IMR-90 (cell line): Measurements from ENCODE around the gene DHX34. TPM values are rescaled to one million over a fixed set of nuclear protein-coding genes. Genes with fewer than 3 reads are reported as not detected.

Experiments used
- ATAC-seq: fragments of 200-7000 bp; cut with Tn5 transposase; 2 replicates; pipeline ENCODE4 v1.9.1; 2020; ENCODE audit warnings: low read depth, mild to moderate bottlenecking, moderate library complexity
- BruUV-seq: library from RNA; stranded (reverse); fragments of 400-500 nt; replicated peaks from 2 replicates; lab custom pipeline; 2021; lab: Mats Ljungman, UMichigan
- CTCF ChIA-PET: fragments of 300-600 bp; formaldehyde crosslinking; extraction: SDS; loops from one replicate; lab custom pipeline; 2021; ENCODE audit warnings: antibody characterized with exemption; lab: Yijun Ruan, JAX
- POLR2A ChIA-PET: fragments of 300-600 bp; sonication (Branson Sonifier 250); formaldehyde crosslinking; loops from one replicate; lab custom pipeline; 2022; ENCODE audit warnings: antibody characterized with exemption; ENCODE audit not compliant: unreplicated experiment; lab: Charles Lee
- DNase-seq: peaks from one replicate; pipeline ENCODE4 v3.0.0; 2013
- H2AFZ ChIP-seq: replicated peaks from 2 replicates; pipeline ENCODE3; 2013; ENCODE audit warnings: low read length, mild to moderate bottlenecking; ENCODE audit not compliant: poor library complexity
- H2AK5ac ChIP-seq: 2 replicates; pipeline ENCODE4 v1.6.1; 2013; ENCODE audit warnings: low read depth, low read length, inconsistent platforms
- H2AK9ac ChIP-seq: replicated peaks from 2 replicates; pipeline ENCODE3; 2013; ENCODE audit warnings: mild to moderate bottlenecking, low read depth, low read length, moderate library complexity; ENCODE audit not compliant: poor library complexity
- H2BK120ac ChIP-seq: 2 replicates; pipeline ENCODE4 v1.6.1; 2013; ENCODE audit warnings: low read depth, low read length, inconsistent platforms
- H2BK15ac ChIP-seq: 3 replicates; pipeline ENCODE4 v1.6.1; 2013; ENCODE audit warnings: low read depth, low read length, inconsistent platforms
- H2BK20ac ChIP-seq: 2 replicates; pipeline ENCODE4 v1.6.1; 2013; ENCODE audit warnings: low read depth, mild to moderate bottlenecking, inconsistent platforms, low read length, moderate library complexity
- H2BK5ac ChIP-seq: 2 replicates; pipeline ENCODE4 v1.6.1; 2013; ENCODE audit warnings: mild to moderate bottlenecking, low read depth, low read length, inconsistent platforms; ENCODE audit not compliant: poor library complexity, severe bottlenecking
- H3K14ac ChIP-seq: replicated peaks from 2 replicates; pipeline ENCODE4 v1.6.1; 2013; ENCODE audit warnings: low read depth, low read length, inconsistent platforms
- H3K18ac ChIP-seq: 2 replicates; pipeline ENCODE4 v1.6.1; 2013; ENCODE audit warnings: low read depth, low read length, control low read depth
- H3K23ac ChIP-seq: 2 replicates; pipeline ENCODE4 v1.6.1; 2013; ENCODE audit warnings: low read depth, low read length, inconsistent platforms
- H3K27ac ChIP-seq: 2 replicates; pipeline ENCODE4 v1.5.1; 2013; ENCODE audit warnings: mild to moderate bottlenecking, control low read depth, low read length; ENCODE audit not compliant: insufficient read depth
- H3K27me3 ChIP-seq: 2 replicates; pipeline ENCODE4 v1.6.1; 2013; ENCODE audit warnings: low read length; ENCODE audit not compliant: control insufficient read depth, insufficient read depth
- H3K36me3 ChIP-seq: 2 replicates; pipeline ENCODE4 v1.6.1; 2013; ENCODE audit warnings: low read length, mixed read lengths; ENCODE audit not compliant: control insufficient read depth, insufficient read depth
- H3K4ac ChIP-seq: 2 replicates; pipeline ENCODE4 v1.6.1; 2013; ENCODE audit warnings: low read depth, low read length, inconsistent platforms
- H3K4me1 ChIP-seq: 2 replicates; pipeline ENCODE4 v1.6.1; 2013; ENCODE audit warnings: low read length, mixed read lengths; ENCODE audit not compliant: control insufficient read depth, insufficient read depth
- H3K4me2 ChIP-seq: 2 replicates; pipeline ENCODE4 v1.6.1; 2013; ENCODE audit warnings: low read depth, mild to moderate bottlenecking, control low read depth, low read length, moderate library complexity
- H3K4me3 ChIP-seq: 2 replicates; pipeline ENCODE4 v1.5.1; 2013; ENCODE audit warnings: low read depth, mild to moderate bottlenecking, control low read depth, low read length, moderate library complexity; ENCODE audit not compliant: insufficient read depth
- H3K56ac ChIP-seq: 2 replicates; pipeline ENCODE4 v1.6.1; 2013; ENCODE audit warnings: low read length, inconsistent platforms; ENCODE audit not compliant: insufficient read depth; ENCODE audit errors: extremely low read depth
- H3K79me1 ChIP-seq, 2 experiments: 2 replicates each; pipeline ENCODE4 v1.6.1; 2013; ENCODE audit warnings: low read length in 2 of 2, inconsistent platforms in 1 of 2, low read depth in 1 of 2
- H3K9ac ChIP-seq: 2 replicates; pipeline ENCODE4 v1.6.1; 2013; ENCODE audit warnings: low read depth, low read length, control low read depth
- H3K9me1 ChIP-seq: 2 replicates; pipeline ENCODE4 v1.6.1; 2013; ENCODE audit warnings: low read length, inconsistent platforms; ENCODE audit not compliant: insufficient read depth
- H3K9me3 ChIP-seq: 2 replicates; pipeline ENCODE4 v1.6.1; 2013; ENCODE audit warnings: low read length; ENCODE audit not compliant: control insufficient read depth, insufficient read depth
- H4K20me1 ChIP-seq: 2 replicates; pipeline ENCODE4 v1.6.1; 2013; ENCODE audit warnings: low read length, inconsistent platforms; ENCODE audit not compliant: insufficient read depth
- H4K5ac ChIP-seq: 2 replicates; pipeline ENCODE4 v1.6.1; 2013; ENCODE audit warnings: mild to moderate bottlenecking, low read depth, low read length, control low read depth
- H4K8ac ChIP-seq, 2 experiments: 2 replicates each; pipeline ENCODE4 v1.6.1; 2013; ENCODE audit warnings: low read depth in 2 of 2, low read length in 2 of 2, control low read depth in 1 of 2, inconsistent platforms in 1 of 2
- H4K91ac ChIP-seq: 2 replicates; pipeline ENCODE4 v1.6.1; 2013; ENCODE audit warnings: low read depth, low read length, inconsistent platforms; ENCODE audit not compliant: insufficient read depth
- CTCF ChIP-seq: conservative IDR thresholded peaks from 2 replicates; pipeline ENCODE4 v1.5.1; 2012; ENCODE audit warnings: mild to moderate bottlenecking, low read depth, low read length, improper control_type of control experiment
- MAFK ChIP-seq: IDR thresholded peaks from 2 replicates; pipeline ENCODE4 v1.6.1; 2012; ENCODE audit warnings: low read depth, low read length, improper control_type of control experiment
- RAD21 ChIP-seq: IDR thresholded peaks from 2 replicates; pipeline ENCODE4 v1.6.1; 2012; ENCODE audit warnings: low read length, improper control_type of control experiment
- WGBS, 2 experiments: methylation state at CpG; one replicate each; pipeline versions ENCODE4 v1.1.5 to v1.1.7; 2013; ENCODE audit warnings: missing lambda C conversion rate in 2 of 2; ENCODE audit not compliant: insufficient read length in 1 of 2; ENCODE audit errors: extremely low coverage in 2 of 2; 5-methylcytosine and 5-hydroxymethylcytosine counted together
- dilution Hi-C: fragments of 300-500 bp; cut with HindIII; formaldehyde crosslinking; loops from one replicate; pipeline ENCODE4 v1.14.3; 2018; ENCODE audit warnings: low sequenced_read_pairs; ENCODE audit not compliant: unreplicated experiment
- in situ Hi-C: fragments of 300-500 bp; cut with MboI; formaldehyde crosslinking; loops from 3 replicates; pipeline ENCODE4 v1.14.3; 2019; ENCODE audit warnings: low sequenced_read_pairs, inconsistent platforms, mixed read lengths
- intact Hi-C: fragments of 100-400 bp; cut with micrococcal nuclease; formaldehyde crosslinking; loops from 2 replicates; pipeline ENCODE4 v1.10.0; 2022
- polyA plus RNA-seq, 3 experiments: library from polyadenylated mRNA; depleted of rRNA; stranded (reverse); fragments of >200 nt; gene quantifications; 2 replicates each; pipeline ENCODE4 v1.2.3, GENCODE V29; 2012; ENCODE audit warnings: low replicate concordance in 1 of 3
- total RNA-seq: library from RNA; depleted of rRNA; stranded (reverse); fragments of >200 nt; gene quantifications from 2 replicates; pipeline ENCODE4 v1.2.3, GENCODE V29; 2012
- TF ChIP-seq, protein P1 (sequence below): fragments of 150-350 bp; IDR thresholded peaks from 2 replicates; pipeline ENCODE4 v1.6.1; 2016; ENCODE audit warnings: low read depth, mild to moderate bottlenecking, low read length, moderate library complexity, borderline replicate concordance

The DHX34 gene
- total and polyA plus RNA-seq, 2 of the 4 experiments (the other 2 are of a cell fraction) = 4.5 to 13.7 TPM

GRCh38 chr19:47357788-47358680 is 8.9 kb downstream of the DHX34 start (continued):
- TF ChIP-seq CTCF (no peak), MAFK (no peak)

- CTCF ChIA-PET = interaction anchor here (0.7 to 1.0 kb wide), 2 partner anchors 10 to 75 kb away, joined by 3 read pairs; partner anchors contain the start of gene DHX34
- no peak overlapping the region for H3K9ac ChIP-seq
- no peak overlapping the region for H2AK5ac ChIP-seq
- TF ChIP-seq, protein P1, sequence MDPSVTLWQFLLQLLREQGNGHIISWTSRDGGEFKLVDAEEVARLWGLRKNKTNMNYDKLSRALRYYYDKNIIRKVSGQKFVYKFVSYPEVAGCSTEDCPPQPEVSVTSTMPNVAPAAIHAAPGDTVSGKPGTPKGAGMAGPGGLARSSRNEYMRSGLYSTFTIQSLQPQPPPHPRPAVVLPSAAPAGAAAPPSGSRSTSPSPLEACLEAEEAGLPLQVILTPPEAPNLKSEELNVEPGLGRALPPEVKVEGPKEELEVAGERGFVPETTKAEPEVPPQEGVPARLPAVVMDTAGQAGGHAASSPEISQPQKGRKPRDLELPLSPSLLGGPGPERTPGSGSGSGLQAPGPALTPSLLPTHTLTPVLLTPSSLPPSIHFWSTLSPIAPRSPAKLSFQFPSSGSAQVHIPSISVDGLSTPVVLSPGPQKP = no peak
- no peak for TF ChIP-seq RAD21
- no peak overlapping the region for H3K27ac ChIP-seq
- dilution Hi-C loops (no loop called here), in situ Hi-C loops (no loop called here), intact Hi-C loops (no loop called here)
- H3K23ac ChIP-seq = no peak overlapping the region
- H3K79me1 ChIP-seq = peaks cover 14 to 32% of the 10 kb centered on the region in 2 experiments; a peak in 3 of 4 replicates
- no peak overlapping the region for H3K56ac ChIP-seq
- H2BK15ac ChIP-seq = no peak overlapping the region
- H4K8ac ChIP-seq = no peak overlapping the region
- 89% methylated on average over 1 of the region's 6 CpGs; no CpG with 5 or more reads in 1 of the 2 experiments for WGBS, 2 experiments
- no peak overlapping the region for H2AFZ ChIP-seq
- H2AK9ac ChIP-seq = no peak overlapping the region
- 0 out of 2 replicates have a peak, but pooled peaks cover 1% of the 10 kb centered on the region for H3K4me1 ChIP-seq
- H3K4me3 ChIP-seq = no peak overlapping the region
- H3K18ac ChIP-seq = no peak overlapping the region
- H3K4me2 ChIP-seq = no peak overlapping the region
- H4K20me1 ChIP-seq = peaks cover under 1% of the 10 kb centered on the region
- POLR2A ChIA-PET = no interaction called here
- no peak overlapping the region for H4K5ac ChIP-seq
- no peak overlapping the region for H2BK120ac ChIP-seq
- BruUV-seq = no TSS peak
- H2BK20ac ChIP-seq = no peak overlapping the region
- H3K9me3 ChIP-seq = no peaks in the 10 kb centered on the region
- H3K36me3 ChIP-seq = peaks cover 65% of the 10 kb centered on the region
- H4K91ac ChIP-seq = no peak overlapping the region
- H2BK5ac ChIP-seq = no peak overlapping the region
- no peak for ATAC-seq
- H3K27me3 ChIP-seq = no peaks in the 10 kb centered on the region
- DNase-seq = no peak
- no peak overlapping the region for H3K4ac ChIP-seq
- H3K14ac ChIP-seq = no peak overlapping the region
- peaks cover under 1% of the 10 kb centered on the region for H3K9me1 ChIP-seq
These were observed 9.8 kb downstream of the DHX34 start for GRCh38 chr19:47358936-47359335.
